Urinary bladder (tissue), 4 donors: ENCODE results near the gene BEST3. TPM values are rescaled to one million over a fixed set of nuclear protein-coding genes. Genes with fewer than 3 reads are reported as not detected.
"Not testable (repeated sequence)": the region's sequence is repeated elsewhere in the genome, so short reads cannot be mapped to it uniquely, and the experiment has no call there.

ENCODE experiments used
- DNase-seq: peaks from one replicate; pipeline ENCODE4 v3.0.0-alpha.2; 2015; ENCODE audit errors: extremely low spot score
- H3K27ac ChIP-seq: one replicate; pipeline ENCODE4 v1.5.1; 2013; ENCODE audit warnings: low read depth, mild to moderate bottlenecking, moderate library complexity
- H3K36me3 ChIP-seq: one replicate; pipeline ENCODE4 v1.6.1; 2013; ENCODE audit warnings: mild to moderate bottlenecking, moderate library complexity; ENCODE audit not compliant: insufficient read depth
- H3K4me1 ChIP-seq: one replicate; pipeline ENCODE4 v1.6.1; 2013; ENCODE audit warnings: mild to moderate bottlenecking, moderate library complexity; ENCODE audit not compliant: insufficient read depth
- H3K4me3 ChIP-seq: one replicate; pipeline ENCODE4 v1.5.1; 2013; ENCODE audit warnings: low read depth, low read length
- WGBS: extraction: QIAGEN DNeasy Blood & Tissue Kit; methylation state at CpG from one replicate; pipeline ENCODE4 v1.1.7; 2013; 5-methylcytosine and 5-hydroxymethylcytosine counted together
- polyA plus RNA-seq: library from polyadenylated mRNA; stranded (reverse); fragments of 200-250 nt; gene quantifications from one replicate; pipeline ENCODE4 v1.2.3, GENCODE V29; 2013
- total RNA-seq: library from RNA; depleted of rRNA; stranded (reverse); fragments of >200 nt; gene quantifications from one replicate; pipeline ENCODE4 v1.2.3, GENCODE V29; 2014
- donor health status: healthy with polysubstance abuse.
- donor health status: healthy.

Gene BEST3
- total and polyA plus RNA-seq, 2 donors, result 4.4 TPM; not detected in 1

- no peak overlapping the region for H3K27ac ChIP-seq
- H3K4me3 ChIP-seq, result no peak overlapping the region
- no peaks in the 10 kb centered on the region for H3K4me1 ChIP-seq
- 48% methylated on average over 4 of the region's 4 CpGs for WGBS
- H3K36me3 ChIP-seq, result no peaks in the 10 kb centered on the region
- no peak for DNase-seq
Observed at GRCh38 chr12:69620077-69620476, 79.0 kb downstream of the BEST3 start.

GRCh38 chr12:69619050-69619449 lies 80.1 kb downstream of the BEST3 start:
- no peaks in the 10 kb centered on the region for H3K4me1 ChIP-seq
- no peak for DNase-seq
- H3K4me3 ChIP-seq, result no peak overlapping the region
- no peak overlapping the region for H3K27ac ChIP-seq
- WGBS, result 65% methylated on average over 6 of the region's 6 CpGs
- H3K36me3 ChIP-seq, result no peaks in the 10 kb centered on the region

- H3K4me1 ChIP-seq, result no peaks in the 10 kb centered on the region
Observed at GRCh38 chr12:69616025-69616424, 83.1 kb downstream of the BEST3 start.

GRCh38 chr12:69613351-69613750 lies 85.8 kb downstream of the BEST3 start:
- Histone ChIP-seq H3K36me3 (no peaks in the 10 kb centered on the region), H3K4me3 (no peak overlapping the region), H3K4me1 (no peaks in the 10 kb centered on the region), H3K27ac (no peak overlapping the region)
- no peak for DNase-seq

More at GRCh38 chr12:69616025-69616424, 83.1 kb downstream of the BEST3 start:
- H3K36me3 ChIP-seq, result no peaks in the 10 kb centered on the region
- H3K27ac ChIP-seq, result no peak overlapping the region
- H3K4me3 ChIP-seq, result no peak overlapping the region
- 79% methylated on average over 14 of the region's 14 CpGs for WGBS
- DNase-seq, result no peak

GRCh38 chr12:69610729-69611128 lies 88.4 kb downstream of the BEST3 start, which contains the start of gene LRRC10:
LRRC10 (minus strand) TSS chr12:69610907; CDS start chr12:69610838, 69 bp downstream.
- H3K4me3 ChIP-seq, result no peak within 1 kb of the TSS
- H3K27ac ChIP-seq, result no peak within 1 kb of the TSS
- no peaks in the 10 kb centered on the region for H3K36me3 ChIP-seq
- 94% methylated on average over 11 of the region's 11 CpGs for WGBS
- no peaks in the 10 kb centered on the region for H3K4me1 ChIP-seq
- no peak for DNase-seq

GRCh38 chr12:69610126-69610525 lies 89.0 kb downstream of the BEST3 start:
- no peak overlapping the region for H3K27ac ChIP-seq
- H3K4me1 ChIP-seq, result no peaks in the 10 kb centered on the region
- 95% methylated on average over 15 of the region's 15 CpGs for WGBS
- DNase-seq, result no peak
- H3K36me3 ChIP-seq, result no peaks in the 10 kb centered on the region
- H3K4me3 ChIP-seq, result no peak overlapping the region

- DNase-seq, result no peak
- H3K4me1 ChIP-seq, result no peaks in the 10 kb centered on the region
- WGBS, result 48% methylated on average over 2 of the region's 2 CpGs
- H3K36me3 ChIP-seq, result no peaks in the 10 kb centered on the region
- H3K4me3 ChIP-seq, result no peak overlapping the region
- H3K27ac ChIP-seq, result no peak overlapping the region
Observed at GRCh38 chr12:69608114-69608513, 91.0 kb downstream of the BEST3 start.

GRCh38 chr12:69604275-69604674 lies 94.8 kb downstream of the BEST3 start:
- H3K36me3 ChIP-seq, H3K4me1 ChIP-seq, H3K4me3 ChIP-seq, H3K27ac ChIP-seq, DNase-seq: not testable (repeated sequence)
- 88% methylated on average over 2 of the region's 3 CpGs for WGBS

Other genes with a start within 250 kb of the BEST3 start
- gene FRS2, start 228.9 kb downstream of the BEST3 start, total RNA-seq, result 95.2 TPM
- 18.3 TPM for gene FRS2, start 228.9 kb downstream of the BEST3 start, polyA plus RNA-seq
- gene CCT2, start 113.8 kb downstream of the BEST3 start, total RNA-seq, result 206 TPM
- gene CCT2, start 113.8 kb downstream of the BEST3 start, polyA plus RNA-seq, result 88.8 TPM
- gene LRRC10, start 88.4 kb downstream of the BEST3 start, total RNA-seq, result not detected
- gene LRRC10, start 88.4 kb downstream of the BEST3 start, polyA plus RNA-seq, result not detected
- 19.5 TPM for gene RAB3IP, start 39.6 kb upstream of the BEST3 start, total RNA-seq
- 3.8 TPM for gene RAB3IP, start 39.6 kb upstream of the BEST3 start, polyA plus RNA-seq
- gene MYRFL, start 125.9 kb upstream of the BEST3 start, total RNA-seq, result 0.85 TPM
- not detected for gene MYRFL, start 125.9 kb upstream of the BEST3 start, polyA plus RNA-seq